GM19452 (cell line): ENCODE measurements around the gene SLC38A10.

Source experiments
- ATAC-seq: cut with Tn5 transposase; IDR thresholded peaks from one replicate; pipeline ENCODE4 v1.9.1; 2021; ENCODE audit not compliant: unreplicated experiment

Gene SLC38A10

GRCh38 chr17:81279278-81280275, 15.5 kb downstream of the SLC38A10 start:
- no peak for ATAC-seq

DNA sequence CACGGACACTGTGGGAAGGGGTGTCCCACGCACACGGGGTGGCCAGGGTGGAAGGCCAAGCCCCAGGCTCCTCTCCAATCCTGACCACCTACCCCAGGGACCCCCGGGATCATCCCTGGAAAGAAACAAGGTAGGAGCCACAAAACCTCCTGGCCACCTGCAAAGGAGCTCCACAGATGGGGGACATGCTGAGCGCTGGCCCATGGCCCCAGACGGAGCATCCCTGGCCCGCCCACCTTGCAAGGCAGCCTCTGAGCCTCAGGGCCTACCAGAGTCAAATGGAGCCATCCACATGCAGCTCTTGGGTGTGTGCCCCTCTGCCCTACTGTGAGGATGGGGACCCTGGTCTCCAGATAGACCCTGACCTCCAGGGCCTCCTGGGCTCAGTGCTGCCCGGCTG, 16.3 kb downstream of the SLC38A10 start:
- no peak for ATAC-seq

DNA sequence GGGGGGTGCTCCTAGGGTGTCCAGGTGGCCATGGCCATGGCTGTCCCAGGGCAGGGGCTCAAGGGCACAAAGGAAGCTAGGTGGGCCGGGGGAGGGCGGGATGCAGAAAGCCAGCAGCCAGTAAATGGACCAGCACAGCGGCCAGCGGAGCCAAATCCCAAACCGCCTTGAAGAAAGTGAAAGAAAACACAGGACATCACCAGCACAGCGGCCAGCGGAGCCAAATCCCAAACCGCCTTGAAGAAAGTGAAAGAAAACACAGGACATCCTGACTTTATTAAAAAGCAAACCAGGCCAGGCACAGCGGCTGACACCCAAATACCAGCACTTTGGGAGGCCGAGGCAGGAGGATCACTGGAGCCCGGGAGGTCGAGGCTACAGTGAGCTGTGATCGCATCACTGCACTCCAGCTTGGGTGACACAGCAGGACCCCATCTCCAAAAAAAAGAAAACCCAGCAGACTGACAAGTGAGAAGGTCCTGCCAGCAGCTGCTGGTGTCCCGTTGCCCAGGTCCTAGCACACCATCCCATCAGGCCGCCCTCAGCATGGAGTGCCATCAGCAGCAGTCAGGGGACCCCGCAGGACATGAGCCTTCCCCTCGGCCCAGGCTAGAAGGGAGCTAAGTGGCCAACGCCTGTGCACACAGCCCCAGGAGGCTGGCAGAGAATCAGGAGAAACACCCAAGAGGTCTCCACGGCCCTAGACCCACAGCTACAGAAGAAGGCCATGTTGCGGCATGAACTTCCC, 17.0 kb downstream of the SLC38A10 start:
- no peak for ATAC-seq

- ATAC-seq, result no peak
Measured at GRCh38 chr17:81277421-81277820, 17.7 kb downstream of the SLC38A10 start.

GRCh38 chr17:81276781-81277180, 18.3 kb downstream of the SLC38A10 start:
- ATAC-seq, result no peak

- no peak for ATAC-seq
Measured at GRCh38 chr17:81274471-81274855, 20.6 kb downstream of the SLC38A10 start.

GRCh38 chr17:81273698-81274470, 21.2 kb downstream of the SLC38A10 start:
- ATAC-seq, result no peak

DNA sequence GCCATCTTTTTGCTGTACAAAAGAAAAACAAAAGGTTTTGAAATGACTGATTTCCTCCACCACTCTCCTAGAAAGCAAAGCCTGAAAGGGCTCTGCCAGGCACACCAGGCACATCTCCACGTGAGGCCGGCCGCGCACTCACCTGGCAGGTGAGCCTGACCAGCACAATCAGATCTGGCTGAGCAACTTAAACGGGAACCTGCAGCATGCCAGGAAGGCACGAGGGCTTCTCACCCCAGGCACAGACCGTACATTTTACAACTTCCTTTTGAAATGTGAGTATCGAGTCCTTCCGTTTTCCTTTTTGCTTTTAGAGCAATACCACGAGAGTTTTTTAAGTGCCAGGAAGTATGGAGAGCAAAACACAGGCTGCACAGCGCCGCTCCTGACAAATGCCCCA, 22.5 kb downstream of the SLC38A10 start:
- ATAC-seq, result no peak

DNA sequence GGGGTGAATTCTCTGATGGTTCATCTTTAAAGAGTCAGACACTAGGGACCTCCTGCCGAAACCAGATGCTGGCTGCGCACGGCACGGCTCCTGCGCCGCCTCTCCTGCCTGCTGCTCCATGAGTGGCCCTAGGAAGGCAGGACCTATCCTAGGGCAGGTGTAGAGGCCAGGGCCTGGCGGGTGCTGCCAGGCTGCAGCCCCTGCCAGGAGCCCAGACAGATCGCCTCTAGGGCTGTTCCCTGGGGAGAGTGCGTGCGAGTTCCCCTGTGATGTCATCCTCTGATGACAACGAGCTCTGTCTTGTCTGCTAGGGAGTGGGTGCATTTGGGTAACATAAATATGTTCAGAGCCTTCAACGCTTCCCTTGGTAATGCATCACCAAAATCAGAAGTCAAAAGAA, 23.9 kb downstream of the SLC38A10 start:
- ATAC-seq, result no peak

- ATAC-seq, result no peak
Measured at GRCh38 chr17:81270279-81270678, 24.8 kb downstream of the SLC38A10 start.

- ATAC-seq, result no peak
Measured at GRCh38 chr17:81267390-81268067, 27.6 kb downstream of the SLC38A10 start.

DNA sequence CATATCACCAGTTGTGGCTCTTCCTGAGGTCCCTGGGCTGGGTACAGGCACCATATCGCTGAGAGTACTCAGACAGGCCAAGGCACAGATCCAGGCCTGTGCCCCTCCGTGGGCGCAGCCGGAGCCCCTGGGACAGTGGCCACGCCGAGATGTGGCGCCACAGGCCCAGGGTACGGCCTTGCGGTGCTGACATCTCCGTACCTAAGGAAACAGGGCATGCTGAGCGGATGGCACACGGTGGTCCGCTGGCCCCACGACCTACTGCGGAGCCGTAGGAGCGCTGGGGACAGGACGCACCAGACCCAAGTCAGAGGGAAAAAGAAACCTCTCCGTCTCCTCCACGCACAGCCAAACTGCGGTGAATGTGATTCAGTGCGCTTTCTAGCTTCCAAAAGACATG, 29.5 kb downstream of the SLC38A10 start:
- no peak for ATAC-seq

DNA sequence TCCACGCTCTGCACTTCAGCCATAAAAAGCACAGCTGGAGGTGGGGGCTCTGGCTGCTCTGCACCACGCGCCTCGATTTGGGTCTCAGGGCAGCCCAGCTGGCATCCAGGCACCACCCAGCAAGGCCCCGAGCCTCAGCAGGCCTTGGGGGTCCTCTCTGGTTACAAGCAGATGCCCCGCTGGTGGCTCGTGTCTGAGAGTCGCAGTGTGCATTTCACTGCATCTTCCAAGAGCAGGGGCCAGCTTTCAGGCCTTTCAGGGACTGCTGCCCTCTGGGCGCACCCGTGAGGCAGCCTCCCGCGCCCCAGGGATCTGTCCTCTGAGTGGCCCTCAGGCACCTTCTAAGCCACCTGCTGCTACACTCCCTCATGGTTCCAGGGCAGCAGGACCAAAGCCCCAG, 30.5 kb downstream of the SLC38A10 start:
- ATAC-seq, result no peak

DNA sequence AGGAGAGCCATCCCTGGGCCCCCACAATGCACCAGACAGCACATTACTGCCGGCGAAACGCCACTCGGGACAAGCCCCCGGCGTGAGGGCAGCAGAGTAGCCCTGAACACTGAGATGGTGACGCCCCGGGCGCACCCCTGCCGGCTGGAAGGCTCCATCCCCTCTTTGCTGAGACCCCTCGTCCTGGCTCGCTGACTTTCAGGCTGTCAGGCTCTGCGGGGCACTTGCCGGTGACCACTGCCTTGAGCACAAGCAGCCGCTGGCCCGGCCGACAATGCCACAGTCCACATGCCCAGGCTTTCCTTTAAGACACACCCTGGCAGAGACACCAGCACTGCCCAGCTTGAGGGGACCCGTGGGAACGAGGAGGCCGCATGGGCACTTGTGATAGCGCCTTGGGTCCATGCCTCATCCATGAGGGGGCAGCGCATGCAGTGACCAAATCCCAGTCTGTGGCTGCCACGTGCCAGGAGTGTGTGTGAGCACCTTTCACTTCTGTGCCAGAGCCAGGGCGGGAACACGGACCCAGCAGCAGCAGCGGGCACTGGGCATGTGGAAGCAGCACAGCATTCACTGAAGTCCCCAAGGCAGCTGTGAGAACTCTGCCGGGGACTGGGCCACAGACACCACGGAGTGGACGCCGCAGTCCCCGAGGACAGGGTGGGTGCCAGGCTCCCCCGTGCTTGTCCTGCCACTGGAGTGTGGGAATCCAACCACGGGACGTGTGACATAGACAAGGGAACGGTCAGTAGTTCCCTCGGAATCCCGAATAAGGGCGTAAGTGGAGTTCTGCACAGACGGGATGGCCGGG, 31.5 kb downstream of the SLC38A10 start:
- ATAC-seq, result no peak

GRCh38 chr17:81261582-81262336, 33.3 kb downstream of the SLC38A10 start:
- ATAC-seq, result no peak

GRCh38 chr17:81261096-81261495, 34.0 kb downstream of the SLC38A10 start:
- no peak for ATAC-seq

- ATAC-seq, result no peak
Measured at GRCh38 chr17:81260641-81261040, 34.5 kb downstream of the SLC38A10 start.

DNA sequence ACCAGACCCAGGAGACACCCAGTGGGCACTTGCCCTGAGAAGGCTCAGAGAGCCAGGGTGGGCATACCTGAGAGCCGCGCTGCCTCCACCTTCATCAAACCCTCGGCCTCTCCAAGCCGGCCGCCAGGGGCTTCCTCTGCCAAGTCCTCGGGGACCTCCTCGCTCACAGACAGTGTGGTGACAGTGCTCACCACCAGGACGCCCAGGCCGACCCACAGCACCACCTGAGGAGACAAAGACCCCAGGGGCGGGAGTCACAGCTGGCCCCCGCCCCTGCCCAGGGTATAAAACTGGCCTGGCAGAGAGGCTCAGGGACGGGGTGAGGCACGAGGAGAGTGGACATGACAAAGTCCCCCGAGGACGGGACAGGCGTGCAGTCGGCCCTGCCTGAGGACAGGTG, 34.9 kb downstream of the SLC38A10 start:
- ATAC-seq, result no peak

- no peak for ATAC-seq
Measured at GRCh38 chr17:81259058-81259605, 36.0 kb downstream of the SLC38A10 start.
